SJSA1 (cell line): ENCODE data around the gene ZNF497. TPM values are rescaled to one million over a fixed set of nuclear protein-coding genes. Genes with fewer than 3 reads are reported as not detected.
A peak's percentile ranks its signal among the peaks of the same experiment; 100 is the strongest.
"Not testable (repeated sequence)": the region's sequence is repeated elsewhere in the genome, so short reads cannot be mapped to it uniquely, and the experiment has no call there.

Source experiments
- DNase-seq, 2 experiments: peaks; one replicate each; pipeline ENCODE4 v3.0.0-alpha.2; 2015 to 2020; ENCODE audit warnings: low spot score in 2 of 2, low read depth in 1 of 2
- H3K27ac ChIP-seq: fragments of 250-450 bp; sonication (Bioruptor Pico); 2 replicates; pipeline ENCODE4 v1.5.1; 2020; ENCODE audit warnings: mild to moderate bottlenecking, moderate library complexity
- H3K27me3 ChIP-seq: fragments of 250-450 bp; sonication (Bioruptor Pico); replicated peaks from 2 replicates; pipeline ENCODE4 v1.5.1; 2020; ENCODE audit warnings: mild to moderate bottlenecking, moderate library complexity
- H3K36me3 ChIP-seq: fragments of 250-450 bp; sonication (Bioruptor Pico); 2 replicates; pipeline ENCODE4 v1.5.1; 2020; ENCODE audit warnings: mild to moderate bottlenecking
- H3K4me1 ChIP-seq: fragments of 250-450 bp; sonication (Bioruptor Pico); replicated peaks from 2 replicates; pipeline ENCODE4 v1.6.1; 2021; ENCODE audit warnings: mild to moderate bottlenecking
- H3K4me3 ChIP-seq: fragments of 250-450 bp; sonication (Bioruptor Pico); 2 replicates; pipeline ENCODE4 v1.5.1; 2020; ENCODE audit warnings: mild to moderate bottlenecking
- H3K9me3 ChIP-seq: fragments of 250-450 bp; sonication (Bioruptor Pico); replicated peaks from 2 replicates; pipeline ENCODE4 v1.5.1; 2020; ENCODE audit warnings: mild to moderate bottlenecking
- total RNA-seq: library from RNA; depleted of rRNA; stranded (reverse); fragments of >200 nt; shearing (Covaris generic); gene quantifications from 2 replicates; pipeline ENCODE4 v1.2.3, GENCODE V29; 2014; rRNA removed

ZNF497 gene
- total RNA-seq, 1 experiment from 2014 or later: 1.3 TPM

GRCh38 chr19:58315580-58315979 is 47.0 kb downstream of the ZNF497 start:
- H3K27ac ChIP-seq: no peak overlapping the region
- no peaks in the 10 kb centered on the region for H3K4me1 ChIP-seq
- no peaks in the 10 kb centered on the region for H3K27me3 ChIP-seq
- H3K36me3 ChIP-seq: peaks cover 55% of the 10 kb centered on the region
- peaks cover 4% of the 10 kb centered on the region for H3K9me3 ChIP-seq
- H3K4me3 ChIP-seq: no peak overlapping the region
- DNase-seq: no peak

GRCh38 chr19:58311345-58311865 is 51.1 kb downstream of the ZNF497 start:
- H3K4me1 ChIP-seq: no peaks in the 10 kb centered on the region
- H3K27ac ChIP-seq: no peak overlapping the region
- H3K27me3 ChIP-seq: no peaks in the 10 kb centered on the region
- no peak for DNase-seq
- peaks cover 25% of the 10 kb centered on the region for H3K9me3 ChIP-seq
- no peak overlapping the region for H3K4me3 ChIP-seq
- peaks cover 92% of the 10 kb centered on the region for H3K36me3 ChIP-seq

- H3K4me3 ChIP-seq, DNase-seq: not testable (repeated sequence)
- H3K36me3 ChIP-seq: peaks cover 93% of the 10 kb centered on the region
Observed at GRCh38 chr19:58310685-58311084, 51.9 kb downstream of the ZNF497 start.

GRCh38 chr19:58307736-58308135 is 54.8 kb downstream of the ZNF497 start:
- Histone ChIP-seq H3K27me3 (no peaks in the 10 kb centered on the region), H3K4me1 (peaks cover 6% of the 10 kb centered on the region; the same call in 1 of the 2 replicates), H3K27ac (no peak overlapping the region), H3K4me3 (no peak overlapping the region), H3K9me3 (peaks cover 31% of the 10 kb centered on the region), H3K36me3 (peaks cover 79% of the 10 kb centered on the region)
- DNase-seq: no peak

More at GRCh38 chr19:58310685-58311084, 51.9 kb downstream of the ZNF497 start:
- H3K4me1 ChIP-seq, H3K27ac ChIP-seq, H3K27me3 ChIP-seq: not testable (repeated sequence)
- H3K9me3 ChIP-seq: peaks cover 31% of the 10 kb centered on the region

GRCh38 chr19:58305932-58306323 is 56.6 kb downstream of the ZNF497 start:
- H3K27me3 ChIP-seq: no peaks in the 10 kb centered on the region
- peak overlapping the region; percentile 74 for H3K27ac ChIP-seq
- no peak for DNase-seq
- H3K4me1 ChIP-seq: peaks cover 6% of the 10 kb centered on the region; the same call in 1 of the 2 replicates
- peaks cover 73% of the 10 kb centered on the region for H3K36me3 ChIP-seq
- peaks cover 31% of the 10 kb centered on the region for H3K9me3 ChIP-seq
- H3K4me3 ChIP-seq: peak overlapping the region; percentile 80

- Histone ChIP-seq H3K9me3 (peaks cover 31% of the 10 kb centered on the region), H3K27me3 (no peaks in the 10 kb centered on the region), H3K4me1 (peaks cover 6% of the 10 kb centered on the region; the same call in 1 of the 2 replicates), H3K4me3 (peak within 1 kb of the TSS; percentile 80), H3K27ac (peak within 1 kb of the TSS; percentile 74), H3K36me3 (peaks cover 76% of the 10 kb centered on the region)
- DNase-seq: peak; percentile 87 to 95
Observed at GRCh38 chr19:58305065-58305931, 57.3 kb downstream of the ZNF497 start, which contains the start of gene ERVK3-1. ERVK3-1 (plus strand) TSS chr19:58305377; CDS start chr19:58312169, 6,792 bp downstream.

- DNase-seq: no peak
- Histone ChIP-seq H3K4me3 (peak overlapping the region; percentile 80), H3K4me1 (peaks cover 6% of the 10 kb centered on the region; the same call in 1 of the 2 replicates), H3K36me3 (peaks cover 76% of the 10 kb centered on the region), H3K27ac (no peak overlapping the region), H3K9me3 (peaks cover 27% of the 10 kb centered on the region), H3K27me3 (no peaks in the 10 kb centered on the region)
Observed at GRCh38 chr19:58304748-58305064, 57.8 kb downstream of the ZNF497 start.

Other genes starting within 250 kb of the ZNF497 start
- gene ZNF329, start 212.0 kb downstream of the ZNF497 start, total RNA-seq: 5.4 and 8.3 TPM in 2 replicates
- 5.2 and 12.4 TPM in 2 replicates for gene ZNF274, start 179.7 kb downstream of the ZNF497 start, total RNA-seq
- 42.4 and 50.5 TPM in 2 replicates for gene ZNF544, start 133.8 kb downstream of the ZNF497 start, total RNA-seq
- gene ZNF8, start 83.8 kb downstream of the ZNF497 start, total RNA-seq: 2.5 and 4.1 TPM in 2 replicates
- 44.4 and 59.3 TPM in 2 replicates for gene ERVK3-1, start 57.4 kb downstream of the ZNF497 start, total RNA-seq
- gene ZSCAN22, start 35.8 kb downstream of the ZNF497 start, total RNA-seq: 2.5 and 3.2 TPM in 2 replicates
- gene A1BG, start 9.3 kb downstream of the ZNF497 start, total RNA-seq: 23.6 and 67.7 TPM in 2 replicates
- 2.5 and 7.0 TPM in 2 replicates for gene ZNF837, start 18.3 kb upstream of the ZNF497 start, total RNA-seq
- 1,597 and 2,220 TPM in 2 replicates for gene RPS5, start 24.5 kb upstream of the ZNF497 start, total RNA-seq
- gene RNF225, start 32.9 kb upstream of the ZNF497 start, total RNA-seq: 0.53 TPM in 1 of 2 replicates, not detected in the other
- gene ZNF584, start 45.9 kb upstream of the ZNF497 start, total RNA-seq: 9.6 and 13.5 TPM in 2 replicates
- gene ZNF132, start 77.4 kb upstream of the ZNF497 start, total RNA-seq: 2.8 and 6.0 TPM in 2 replicates
- 4.9 and 6.7 TPM in 2 replicates for gene ZNF324B, start 88.9 kb upstream of the ZNF497 start, total RNA-seq
- 6.4 and 15.1 TPM in 2 replicates for gene ZNF324, start 104.3 kb upstream of the ZNF497 start, total RNA-seq
- 5.1 TPM in 2 replicates for gene ZNF446, start 113.6 kb upstream of the ZNF497 start, total RNA-seq
- 0.38 and 0.55 TPM in 2 replicates for gene SLC27A5, start 149.2 kb upstream of the ZNF497 start, total RNA-seq
- gene ZBTB45, start 157.1 kb upstream of the ZNF497 start, total RNA-seq: 4.2 and 4.7 TPM in 2 replicates
- 343 and 432 TPM in 2 replicates for gene TRIM28, start 181.3 kb upstream of the ZNF497 start, total RNA-seq
- gene CHMP2A, start 192.4 kb upstream of the ZNF497 start, total RNA-seq: 92.8 and 116 TPM in 2 replicates
- 79.2 and 109 TPM in 2 replicates for gene UBE2M, start 195.9 kb upstream of the ZNF497 start, total RNA-seq
- 5.0 and 7.4 TPM in 2 replicates for gene MZF1, start 210.6 kb upstream of the ZNF497 start, total RNA-seq